H9 (cell line): ENCODE results near the gene TTC39B. TPM values are rescaled to one million over a fixed set of nuclear protein-coding genes. Genes with fewer than 3 reads are reported as not detected.

ENCODE experiments used
- DNase-seq: peaks from one replicate; pipeline ENCODE4 v3.0.0-alpha.2; 2017
- H2AFZ ChIP-seq: one replicate; pipeline ENCODE4 v1.6.1; 2013; ENCODE audit warnings: mild to moderate bottlenecking, low read length, control low read depth, moderate library complexity
- H2AK5ac ChIP-seq: 2 replicates; pipeline ENCODE4 v1.6.1; 2013; ENCODE audit warnings: low read length, control low read depth, mixed read lengths; ENCODE audit not compliant: insufficient read length
- H2BK120ac ChIP-seq: one replicate; pipeline ENCODE4 v1.6.1; 2013; ENCODE audit warnings: low read depth, mild to moderate bottlenecking, low read length, control low read depth, inconsistent platforms; ENCODE audit not compliant: poor library complexity, severe bottlenecking
- H2BK12ac ChIP-seq: 2 replicates; pipeline ENCODE4 v1.6.1; 2013; ENCODE audit warnings: low read length, control low read depth, mixed read lengths, low read depth; ENCODE audit not compliant: insufficient read length
- H2BK15ac ChIP-seq: 2 replicates; pipeline ENCODE4 v1.6.1; 2013; ENCODE audit warnings: low read depth, low read length, control low read depth
- H2BK20ac ChIP-seq: one replicate; pipeline ENCODE4 v1.6.1; 2013; ENCODE audit warnings: low read depth, mild to moderate bottlenecking, low read length, control low read depth, inconsistent platforms; ENCODE audit not compliant: poor library complexity, severe bottlenecking
- H2BK5ac ChIP-seq: 2 replicates; pipeline ENCODE4 v1.6.1; 2013; ENCODE audit warnings: low read length, control low read depth, mixed read lengths; ENCODE audit not compliant: insufficient read length
- H3K14ac ChIP-seq: 2 replicates; pipeline ENCODE4 v1.6.1; 2013; ENCODE audit warnings: low read length, control low read depth; ENCODE audit not compliant: insufficient read depth
- H3K18ac ChIP-seq: 2 replicates; pipeline ENCODE4 v1.6.1; 2013; ENCODE audit warnings: low read depth, mild to moderate bottlenecking, mixed read lengths, low read length, control low read depth; ENCODE audit not compliant: insufficient read length
- H3K23ac ChIP-seq: 2 replicates; pipeline ENCODE4 v1.6.1; 2013; ENCODE audit warnings: low read length, control low read depth, mixed read lengths, low read depth; ENCODE audit not compliant: insufficient read length
- H3K23me2 ChIP-seq: 2 replicates; pipeline ENCODE4 v1.6.1; 2013; ENCODE audit warnings: low read depth, mild to moderate bottlenecking, mixed read lengths, low read length, control low read depth; ENCODE audit not compliant: insufficient read length, poor library complexity, severe bottlenecking
- H3K27ac ChIP-seq: 2 replicates; pipeline ENCODE4 v1.5.1; 2013; ENCODE audit warnings: low read length, control low read depth, mixed read lengths, low read depth; ENCODE audit not compliant: insufficient read length
- H3K27me3 ChIP-seq: 2 replicates; pipeline ENCODE4 v1.6.1; 2013; ENCODE audit warnings: low read length, control low read depth, inconsistent platforms; ENCODE audit not compliant: insufficient read depth
- H3K4ac ChIP-seq: 2 replicates; pipeline ENCODE4 v1.6.1; 2013; ENCODE audit warnings: low read depth, mild to moderate bottlenecking, control low read depth, inconsistent platforms, low read length, moderate library complexity
- H3K4me1 ChIP-seq: 2 replicates; pipeline ENCODE4 v1.6.1; 2013; ENCODE audit warnings: low read length, control low read depth, inconsistent platforms; ENCODE audit not compliant: insufficient read depth
- H3K4me2 ChIP-seq: 2 replicates; pipeline ENCODE4 v1.6.1; 2013; ENCODE audit warnings: low read length, control low read depth, mixed read lengths; ENCODE audit not compliant: insufficient read length, insufficient read depth
- H3K56ac ChIP-seq: 2 replicates; pipeline ENCODE4 v1.6.1; 2013; ENCODE audit warnings: low read depth, mild to moderate bottlenecking, mixed read lengths, low read length, control low read depth; ENCODE audit not compliant: insufficient read length
- H3K79me1 ChIP-seq: 2 replicates; pipeline ENCODE4 v1.6.1; 2013; ENCODE audit warnings: low read depth, mild to moderate bottlenecking, moderate library complexity, low read length, control low read depth, inconsistent platforms; ENCODE audit not compliant: insufficient read depth, poor library complexity, severe bottlenecking
- H3K79me2 ChIP-seq: 2 replicates; pipeline ENCODE4 v1.6.1; 2013; ENCODE audit warnings: low read length, control low read depth, inconsistent platforms; ENCODE audit not compliant: insufficient read depth
- H3K9ac ChIP-seq: 2 replicates; pipeline ENCODE4 v1.6.1; 2013; ENCODE audit warnings: low read length, control low read depth, mixed read lengths; ENCODE audit not compliant: insufficient read length; ENCODE audit errors: extremely low read depth
- H3K9me3 ChIP-seq: one replicate; pipeline ENCODE4 v1.6.1; 2013; ENCODE audit warnings: low read depth, low read length, inconsistent platforms; ENCODE audit not compliant: control insufficient read depth
- H3T11ph ChIP-seq: one replicate; pipeline ENCODE4 v1.6.1; 2013; ENCODE audit warnings: mild to moderate bottlenecking, low read length, control low read depth, inconsistent platforms
- H4K20me1 ChIP-seq: one replicate; pipeline ENCODE4 v1.6.1; 2013; ENCODE audit not compliant: control insufficient read depth, insufficient read length, insufficient read depth
- H4K5ac ChIP-seq: 2 replicates; pipeline ENCODE4 v1.6.1; 2013; ENCODE audit warnings: low read depth, mild to moderate bottlenecking, mixed read lengths, low read length, control low read depth; ENCODE audit not compliant: insufficient read length
- H4K8ac ChIP-seq: replicated peaks from 2 replicates; pipeline ENCODE4 v1.6.1; 2013; ENCODE audit warnings: low read length, control low read depth, mixed read lengths, low read depth; ENCODE audit not compliant: insufficient read length
- H4K91ac ChIP-seq: 2 replicates; pipeline ENCODE4 v1.6.1; 2013; ENCODE audit warnings: low read depth, mild to moderate bottlenecking, moderate library complexity, mixed read lengths, low read length, control low read depth; ENCODE audit not compliant: insufficient read length
- H3K27ac Mint-ChIP-seq, 3 experiments: 2 replicates in 2 of 3; 3 replicates in 1 of 3; pipeline ENCODE4 v1.8.0; 2020 to 2021; ENCODE audit warnings: mixed read lengths in 3 of 3, mild to moderate bottlenecking in 1 of 3, moderate library complexity in 1 of 3
- H3K27me3 Mint-ChIP-seq: 2 replicates; pipeline ENCODE4 v1.8.0; 2021; ENCODE audit warnings: low read depth, mild to moderate bottlenecking, moderate library complexity, mixed read lengths
- H3K36me3 Mint-ChIP-seq, 3 experiments: 2 replicates in 2 of 3; 3 replicates in 1 of 3; pipeline ENCODE4 v1.8.0; 2020 to 2021; ENCODE audit warnings: low read depth in 3 of 3, mixed read lengths in 3 of 3; ENCODE audit not compliant: insufficient read depth in 1 of 3
- H3K4me1 Mint-ChIP-seq, 2 experiments: 2 replicates each; pipeline ENCODE4 v1.8.0; 2020; ENCODE audit warnings: mixed read lengths in 2 of 2
- H3K4me3 Mint-ChIP-seq, 2 experiments: 2 replicates in 1 of 2; 3 replicates in 1 of 2; pipeline ENCODE4 v1.8.0; 2020 to 2021; ENCODE audit warnings: mild to moderate bottlenecking in 2 of 2, mixed read lengths in 2 of 2, moderate library complexity in 1 of 2
- H3K9me3 Mint-ChIP-seq, 2 experiments: 2 replicates in 1 of 2; 3 replicates in 1 of 2; pipeline ENCODE4 v1.8.0; 2020; ENCODE audit warnings: mild to moderate bottlenecking in 2 of 2, mixed read lengths in 2 of 2, moderate library complexity in 1 of 2
- WGBS: extraction: QIAGEN DNeasy Blood & Tissue Kit; methylation state at CpG from one replicate; pipeline ENCODE4 v1.1.7; 2013; ENCODE audit warnings: missing lambda C conversion rate, low lambda C conversion rate, mixed read lengths; ENCODE audit not compliant: insufficient read length; ENCODE audit errors: extremely low coverage; 5-methylcytosine and 5-hydroxymethylcytosine counted together
- total RNA-seq: library from RNA; stranded (reverse); gene quantifications from 2 replicates; pipeline ENCODE4 v1.2.1, GENCODE V29; 2021
- TF ChIP-seq, protein P1 (sequence below): fragments of 200-600 bp; sonication (generic); conservative IDR thresholded peaks from 3 replicates; pipeline ENCODE4 v1.8.0; 2021; ENCODE audit warnings: antibody characterized with exemption, mild to moderate bottlenecking

Gene TTC39B
- total RNA-seq, 1 experiment from 2014 or later: 8.2 TPM

DNA sequence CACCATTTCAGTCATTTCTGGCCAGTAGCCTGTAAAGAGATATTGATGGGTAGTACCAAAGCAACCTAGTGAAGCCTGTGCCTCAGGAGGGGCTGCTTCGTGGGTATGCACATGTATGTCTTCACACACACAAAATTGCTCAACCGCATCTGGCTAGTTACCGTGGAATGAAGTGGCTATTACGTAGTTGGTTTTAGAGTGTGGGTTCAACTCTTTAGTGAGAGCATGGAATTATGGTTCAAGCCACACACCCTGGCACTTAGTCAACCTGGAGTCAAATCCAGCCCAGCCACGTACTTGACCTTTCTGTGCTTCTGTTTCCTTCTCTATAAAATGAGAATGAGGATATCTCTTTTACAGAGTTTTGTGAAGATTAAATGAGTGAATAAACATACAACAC lies 174.9 kb downstream of the TTC39B start:
- Histone ChIP-seq H2AFZ (no peak overlapping the region), H3K23me2 (no peaks in the 10 kb centered on the region), H3K9ac (no peak overlapping the region), H3K14ac (no peak overlapping the region), H2BK5ac (no peak overlapping the region), H3K27ac (no peak overlapping the region), H3K79me1 (no peaks in the 10 kb centered on the region), H3K4ac (no peak overlapping the region), H2BK20ac (no peak overlapping the region), H4K5ac (no peak overlapping the region), H3T11ph (no peak overlapping the region), H2BK12ac (no peak overlapping the region), H3K4me2 (no peak overlapping the region), H4K20me1 (no peaks in the 10 kb centered on the region), H2BK120ac (no peak overlapping the region), H3K18ac (no peak overlapping the region), H3K27me3 (no peaks in the 10 kb centered on the region), H2AK5ac (no peak overlapping the region), H3K23ac (no peak overlapping the region), H2BK15ac (no peak overlapping the region), H3K4me1 (peaks cover 3% of the 10 kb centered on the region; the same call in 1 of the 2 replicates), H3K79me2 (no peaks in the 10 kb centered on the region), H3K9me3 (no peaks in the 10 kb centered on the region), H3K56ac (no peak overlapping the region), H4K8ac (no peak overlapping the region), H4K91ac (no peak overlapping the region)
- WGBS: no CpG with 5 or more reads among the region's 5 CpGs
- Mint-ChIP-seq H3K27ac (no peak overlapping the region), H3K9me3 (peaks cover 4 to 5% of the 10 kb centered on the region in 2 experiments; a peak in 4 of 5 replicates), H3K4me3 (no peak overlapping the region), H3K27me3 (no peaks in the 10 kb centered on the region), H3K4me1 (peaks cover 18 to 22% of the 10 kb centered on the region in 2 experiments), H3K36me3 (peaks cover 0 to 3% (median 0%) of the 10 kb centered on the region in 3 experiments; a peak in 3 of 7 replicates)
- TF ChIP-seq, protein P1, sequence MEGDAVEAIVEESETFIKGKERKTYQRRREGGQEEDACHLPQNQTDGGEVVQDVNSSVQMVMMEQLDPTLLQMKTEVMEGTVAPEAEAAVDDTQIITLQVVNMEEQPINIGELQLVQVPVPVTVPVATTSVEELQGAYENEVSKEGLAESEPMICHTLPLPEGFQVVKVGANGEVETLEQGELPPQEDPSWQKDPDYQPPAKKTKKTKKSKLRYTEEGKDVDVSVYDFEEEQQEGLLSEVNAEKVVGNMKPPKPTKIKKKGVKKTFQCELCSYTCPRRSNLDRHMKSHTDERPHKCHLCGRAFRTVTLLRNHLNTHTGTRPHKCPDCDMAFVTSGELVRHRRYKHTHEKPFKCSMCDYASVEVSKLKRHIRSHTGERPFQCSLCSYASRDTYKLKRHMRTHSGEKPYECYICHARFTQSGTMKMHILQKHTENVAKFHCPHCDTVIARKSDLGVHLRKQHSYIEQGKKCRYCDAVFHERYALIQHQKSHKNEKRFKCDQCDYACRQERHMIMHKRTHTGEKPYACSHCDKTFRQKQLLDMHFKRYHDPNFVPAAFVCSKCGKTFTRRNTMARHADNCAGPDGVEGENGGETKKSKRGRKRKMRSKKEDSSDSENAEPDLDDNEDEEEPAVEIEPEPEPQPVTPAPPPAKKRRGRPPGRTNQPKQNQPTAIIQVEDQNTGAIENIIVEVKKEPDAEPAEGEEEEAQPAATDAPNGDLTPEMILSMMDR: no peak
- DNase-seq: no peak
